Measurements from ENCODE around the gene ZMAT2. TPM values are rescaled to one million over a fixed set of nuclear protein-coding genes. Genes with fewer than 3 reads are reported as not detected.
A peak's percentile ranks its signal among the peaks of the same experiment; 100 is the strongest.
"Not testable (repeated sequence)": the region's sequence is repeated elsewhere in the genome, so short reads cannot be mapped to it uniquely, and the experiment has no call there.

ZMAT2 gene
- total RNA-seq, 1 donor from 2014 or later, result 36.4 TPM

DNA sequence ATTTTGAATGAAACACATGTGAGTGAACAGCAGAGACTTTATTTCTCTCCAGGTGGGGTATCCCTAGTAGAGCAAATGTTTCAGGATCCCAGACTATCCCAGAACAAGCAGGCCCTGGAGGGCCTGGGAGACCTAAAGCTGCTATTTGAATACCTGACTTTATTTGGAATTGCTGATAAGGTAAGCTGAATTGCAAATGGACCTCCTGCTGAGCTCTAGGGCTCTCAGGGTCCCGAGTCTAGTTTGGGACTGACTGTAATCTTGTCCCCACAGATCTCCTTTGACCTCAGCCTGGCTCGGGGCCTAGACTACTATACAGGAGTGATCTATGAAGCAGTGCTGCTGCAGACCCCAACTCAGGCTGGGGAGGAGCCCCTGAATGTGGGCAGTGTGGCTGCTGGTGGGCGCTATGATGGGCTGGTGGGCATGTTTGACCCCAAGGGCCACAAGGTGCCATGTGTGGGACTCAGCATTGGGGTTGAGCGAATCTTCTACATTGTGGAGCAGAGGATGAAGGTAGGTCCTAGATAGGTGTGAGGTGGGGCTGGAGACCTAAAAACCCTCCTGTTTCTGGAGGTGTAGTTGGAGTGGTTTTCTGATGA lies 3.3 kb upstream of the ZMAT2 start:
- intact Hi-C loops (cut with DNase I), result no loop called here

DNA sequence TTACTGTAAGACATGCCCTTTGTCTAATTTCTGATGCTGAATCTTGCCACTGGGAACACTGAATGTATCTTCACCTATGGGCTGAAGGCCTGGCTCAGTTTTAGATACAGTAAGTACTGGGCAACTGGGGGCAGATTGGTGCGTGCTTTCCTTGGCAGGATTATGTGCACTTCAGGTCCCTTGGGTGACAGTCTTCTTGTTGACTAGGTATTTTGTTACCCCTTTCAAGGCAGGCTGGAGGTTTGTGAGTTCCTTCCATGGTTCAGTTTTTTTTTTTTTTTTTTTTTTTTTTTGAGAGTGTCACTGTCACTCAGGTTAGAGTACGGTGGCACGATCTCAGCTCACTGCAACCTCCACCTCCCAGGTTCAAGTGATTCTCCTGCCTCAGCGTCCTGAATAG lies 7.6 kb downstream of the ZMAT2 start:
- no peak for DNase-seq (ENCODE audit: low spot score)
- intact Hi-C loops (cut with DNase I), result no loop called here

More for the DNA sequence above, 3.3 kb upstream of the ZMAT2 start:
- DNase-seq (ENCODE audit: low spot score), result no peak

DNA sequence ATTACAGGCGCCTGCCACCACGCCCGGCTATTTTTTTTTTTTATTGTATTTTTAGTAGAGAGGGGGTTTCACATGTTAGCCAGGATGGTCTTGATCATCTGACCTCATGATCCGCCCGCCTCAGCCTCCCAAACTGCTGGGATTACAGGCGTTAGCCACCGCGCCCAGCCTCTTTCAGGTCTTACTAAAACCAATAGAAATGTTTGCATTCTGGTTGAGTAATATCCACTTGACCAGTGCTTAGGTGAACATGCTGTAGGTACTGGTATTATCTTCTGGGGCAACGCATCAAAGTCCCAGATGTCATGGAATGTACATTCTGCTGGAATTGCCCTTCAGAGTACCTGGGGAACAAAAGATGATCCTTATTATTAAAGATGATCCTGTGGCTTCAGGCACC lies 8.5 kb downstream of the ZMAT2 start:
- DNase-seq (ENCODE audit: low spot score); intact Hi-C loops (cut with DNase I): not testable (repeated sequence)

DNA sequence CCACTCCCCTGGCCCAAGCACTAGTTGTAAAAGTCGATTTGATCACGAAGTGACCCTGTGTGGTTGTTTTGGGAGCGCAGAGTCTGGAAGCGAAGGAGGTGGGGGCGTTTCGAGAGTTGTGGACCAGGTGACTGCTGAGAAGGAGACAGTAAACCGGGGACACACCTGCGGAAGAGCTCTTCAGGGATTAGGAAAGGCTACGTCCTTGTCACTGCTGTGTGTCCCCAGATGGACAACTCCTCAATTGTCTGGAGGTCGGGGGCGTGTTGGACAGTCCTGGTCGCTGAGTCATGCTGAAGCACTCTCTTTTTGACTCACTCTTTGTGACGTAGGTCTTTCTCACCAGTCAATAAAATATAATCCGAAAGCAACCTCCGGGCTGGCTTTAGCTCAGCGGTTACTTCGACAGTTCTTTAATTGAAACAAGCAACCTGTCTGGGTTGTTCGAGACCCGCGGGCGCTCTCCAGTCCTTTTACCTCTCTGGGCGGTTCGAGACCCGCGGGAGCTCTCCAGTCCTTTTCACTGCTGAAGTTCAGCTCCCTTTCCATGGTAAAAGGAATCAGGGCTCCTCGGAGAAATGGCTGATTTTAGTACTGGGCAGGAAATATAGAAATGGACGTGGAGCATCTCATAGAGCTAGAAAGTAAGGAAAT lies 10.8 kb downstream of the ZMAT2 start:
- intact Hi-C loops (cut with DNase I), result loop anchor here (5.0 kb wide), 1 partner anchor 339 kb away; no protein-coding TSS in a partner anchor

DNA sequence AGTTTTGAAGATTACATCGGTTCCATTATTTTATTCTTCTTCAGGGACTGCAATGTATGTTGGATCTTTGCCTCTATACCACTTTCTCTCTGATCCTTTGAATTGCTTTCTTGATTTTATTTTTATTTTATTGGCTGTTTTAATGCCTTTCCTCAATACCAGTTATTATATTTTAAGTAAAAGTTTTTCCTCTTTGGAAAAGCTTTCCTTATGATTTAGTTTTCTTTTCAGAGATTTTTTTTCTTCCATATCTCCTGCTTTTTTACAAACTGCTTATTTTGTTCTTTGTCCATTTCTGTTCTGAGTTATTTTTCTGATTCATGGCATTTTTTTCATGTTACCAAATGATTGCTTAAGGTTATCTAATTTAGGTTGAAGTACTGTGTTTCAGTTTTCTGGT lies 11.5 kb downstream of the ZMAT2 start:
- no peak for DNase-seq (ENCODE audit: low spot score)
- intact Hi-C loops (cut with DNase I), result loop anchor here (5.0 kb wide), 1 partner anchor 339 kb away; no protein-coding TSS in a partner anchor

More for the DNA sequence above, 10.8 kb downstream of the ZMAT2 start:
- DNase-seq (ENCODE audit: low spot score), result peak; percentile 90

DNA sequence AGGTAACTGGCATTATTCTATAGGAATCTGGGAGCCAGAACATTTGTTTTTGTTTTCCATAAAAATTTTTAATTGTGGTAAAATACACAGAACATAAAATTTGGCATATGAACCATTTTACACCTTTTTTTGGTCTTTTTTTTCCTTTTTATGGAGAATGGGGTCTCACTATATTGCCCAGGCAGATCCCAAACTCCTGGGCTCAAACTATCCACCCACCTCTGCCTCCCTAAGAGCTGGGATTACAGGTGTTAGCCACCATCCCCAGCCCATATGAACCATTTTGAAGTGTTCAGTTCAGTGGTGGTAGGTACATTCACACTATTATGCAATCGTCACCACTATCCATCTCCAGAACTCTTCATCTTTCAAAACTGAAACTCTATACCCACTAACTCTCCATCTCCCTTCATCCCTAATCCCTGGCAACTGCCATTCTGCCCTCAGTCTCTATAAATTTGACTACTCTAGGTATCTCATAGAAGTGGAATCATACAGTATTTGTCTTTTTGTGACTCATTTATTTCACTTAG lies 13.4 kb downstream of the ZMAT2 start:
- intact Hi-C loops (cut with DNase I), result loop anchor here (5.0 kb wide), 1 partner anchor 341 kb away; no protein-coding TSS in a partner anchor
- DNase-seq (ENCODE audit: low spot score), result no peak

DNA sequence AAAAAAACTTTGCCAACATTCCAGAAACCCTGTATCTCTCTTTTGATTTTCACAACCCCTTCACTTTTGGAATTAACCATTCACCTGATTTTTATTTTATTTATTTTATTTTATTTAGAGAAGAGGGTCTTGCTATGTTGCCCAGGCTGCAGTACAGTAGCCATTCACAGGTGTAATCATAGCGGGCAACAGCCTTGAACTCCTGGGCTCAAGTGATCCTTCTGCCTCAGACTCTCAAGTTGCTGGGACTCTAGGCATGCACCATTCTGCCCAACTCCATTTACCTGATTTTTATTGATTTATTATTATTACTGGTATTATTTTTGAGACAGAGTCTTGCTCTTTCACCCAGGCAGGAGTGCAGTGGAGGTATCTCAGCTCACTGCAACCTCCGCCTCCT lies 16.0 kb downstream of the ZMAT2 start:
- intact Hi-C loops (cut with DNase I); DNase-seq (ENCODE audit: low spot score): not testable (repeated sequence)

DNA sequence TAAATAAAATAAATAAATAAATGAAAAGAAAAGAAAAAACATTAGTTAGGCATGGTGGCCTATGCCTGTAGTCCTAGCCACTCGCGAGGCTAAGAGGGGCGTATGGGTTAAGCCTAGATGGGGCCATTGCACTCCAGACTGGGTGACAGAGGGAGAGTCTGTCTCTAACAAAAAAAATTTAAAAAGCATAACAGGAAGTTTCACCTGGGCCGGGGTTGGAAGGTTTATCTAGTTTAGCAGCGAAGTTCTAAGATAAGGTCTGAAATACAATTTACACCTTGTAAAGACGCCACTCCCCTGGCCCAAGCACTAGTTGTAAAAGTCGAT lies 18.0 kb downstream of the ZMAT2 start:
- intact Hi-C loops (cut with DNase I), result no loop called here
- DNase-seq (ENCODE audit: low spot score), result no peak

DNA sequence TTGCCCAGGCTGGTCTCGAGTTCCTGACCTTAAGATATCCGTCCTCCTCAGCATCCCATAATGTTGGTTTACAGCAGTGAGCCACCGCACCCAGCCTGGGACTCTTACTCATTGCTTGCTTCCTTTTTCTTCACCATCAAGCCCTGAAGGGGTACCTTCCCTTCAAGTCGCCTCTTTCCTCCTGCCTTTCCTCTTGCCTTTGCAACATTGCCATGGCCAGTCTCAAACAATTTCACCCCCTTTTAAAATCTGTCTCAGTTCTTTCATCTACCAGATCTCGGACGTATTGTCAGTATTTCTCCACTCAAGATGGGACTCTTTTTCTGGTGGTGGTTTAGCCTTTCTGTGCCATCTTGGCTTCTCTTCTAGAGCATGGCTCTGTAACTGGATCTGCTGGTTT lies 20.5 kb downstream of the ZMAT2 start:
- intact Hi-C loops (cut with DNase I); DNase-seq (ENCODE audit: low spot score): not testable (repeated sequence)

DNA sequence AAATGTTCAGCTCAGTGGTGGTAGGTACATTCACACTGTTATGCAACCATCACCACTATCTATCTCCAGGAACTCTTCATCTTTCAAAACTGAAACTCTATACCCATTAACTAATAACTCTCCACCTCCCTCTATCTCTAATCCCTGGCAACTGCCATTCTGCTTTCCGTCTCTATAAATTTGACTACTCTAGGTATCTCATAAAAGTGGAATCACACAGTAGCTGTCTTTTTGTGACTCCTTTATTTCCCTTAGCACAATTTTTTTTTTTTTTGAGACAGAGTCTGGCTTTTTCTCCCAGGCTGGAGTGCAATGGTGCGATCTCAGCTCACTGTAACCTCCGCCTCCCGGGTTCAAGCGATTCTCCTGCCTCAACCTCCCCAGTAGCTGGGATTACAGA lies 21.1 kb downstream of the ZMAT2 start:
- DNase-seq (ENCODE audit: low spot score); intact Hi-C loops (cut with DNase I): not testable (repeated sequence)

DNA sequence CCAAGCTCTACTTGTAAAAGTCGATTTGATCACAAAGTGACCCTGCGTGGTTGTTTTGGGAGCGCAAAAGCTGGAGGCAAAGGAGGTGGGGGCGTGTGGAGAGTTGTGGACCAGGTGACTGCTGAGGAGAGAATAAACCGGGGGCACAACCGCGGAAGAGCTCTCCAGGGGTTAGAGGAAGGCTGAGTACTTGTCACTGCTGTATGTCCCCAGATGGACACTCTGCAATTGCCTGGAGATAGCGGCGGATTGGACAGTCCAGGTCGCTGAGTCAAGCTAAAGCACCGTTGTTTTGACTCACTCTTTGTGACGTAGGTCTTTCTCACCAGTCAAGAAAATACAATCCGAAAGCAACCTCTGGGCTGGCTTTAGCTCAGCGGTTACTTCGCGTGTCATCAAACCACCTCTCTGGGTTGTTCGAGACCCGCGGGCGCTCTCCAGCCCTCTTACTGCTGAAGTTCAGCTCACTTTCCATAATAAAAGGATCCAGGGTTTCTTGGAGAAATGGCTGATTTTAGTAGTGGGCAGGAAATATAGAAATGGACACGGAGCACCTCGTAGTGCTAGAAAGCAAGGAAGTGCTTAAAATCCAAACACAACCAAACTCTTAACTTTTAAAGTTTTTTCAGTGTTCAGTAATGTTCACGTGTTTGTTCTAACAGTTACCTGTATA lies 25.7 kb downstream of the ZMAT2 start:
- no peak for DNase-seq (ENCODE audit: low spot score)
- intact Hi-C loops (cut with DNase I), result no loop called here

DNA sequence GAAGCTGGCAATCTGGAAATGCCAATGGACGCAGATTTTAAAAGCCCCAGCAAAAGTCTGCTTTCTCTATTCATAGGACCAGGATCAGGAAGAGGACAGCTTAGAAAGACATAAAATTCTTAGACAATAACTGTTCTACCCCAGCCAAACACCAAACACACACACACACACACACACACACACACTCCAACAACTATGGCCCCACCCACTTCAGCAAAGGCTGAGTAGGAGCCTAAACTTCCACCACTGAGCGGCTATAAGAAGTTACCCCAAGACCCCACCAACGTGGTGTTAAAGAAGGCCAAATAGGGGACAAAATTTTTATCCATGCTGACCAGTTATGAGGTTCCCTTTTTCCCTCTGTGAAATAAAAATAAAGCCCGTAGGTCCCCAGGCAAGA lies 32.9 kb downstream of the ZMAT2 start:
- intact Hi-C loops (cut with DNase I), result no loop called here
- DNase-seq (ENCODE audit: low spot score), result no peak

DNA sequence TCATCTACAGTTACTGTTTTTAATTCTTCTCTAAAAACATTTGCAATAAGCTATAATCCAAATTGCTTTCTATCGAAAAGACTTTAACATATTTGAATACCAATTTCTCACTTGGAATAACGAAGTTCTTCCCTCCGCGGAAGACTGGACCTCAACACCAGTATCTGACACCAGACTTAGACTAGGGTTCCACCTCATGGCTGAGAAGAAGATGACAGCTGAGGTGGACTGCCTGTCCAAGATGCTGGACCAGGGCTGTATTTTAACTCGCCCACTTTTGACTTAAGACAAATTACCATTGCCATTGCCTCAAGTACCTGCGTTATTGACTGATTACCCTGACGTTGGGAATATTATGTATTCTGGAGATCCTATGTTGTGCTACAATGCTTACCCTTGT lies 34.1 kb downstream of the ZMAT2 start:
- intact Hi-C loops (cut with DNase I), result no loop called here
- DNase-seq (ENCODE audit: low spot score), result no peak

DNA sequence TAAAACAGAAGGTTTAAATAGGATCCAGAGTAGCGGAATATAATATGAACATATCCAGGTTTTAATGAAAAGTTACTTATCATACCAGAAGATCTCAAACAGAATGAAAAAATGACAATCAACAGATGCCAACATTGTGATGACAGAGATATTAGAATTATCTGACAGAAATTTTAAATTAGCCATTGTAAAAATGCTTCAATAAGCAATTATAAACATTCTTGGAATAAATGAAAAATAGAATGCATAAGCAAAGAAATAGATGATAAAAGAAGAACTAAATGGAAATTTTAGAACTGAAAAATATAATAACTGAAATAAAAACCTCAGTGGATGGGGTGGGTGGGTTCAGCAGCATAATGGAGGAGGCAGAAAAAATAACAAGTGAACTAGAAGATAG lies 37.2 kb downstream of the ZMAT2 start:
- DNase-seq (ENCODE audit: low spot score), result no peak
- intact Hi-C loops (cut with DNase I), result no loop called here

DNA sequence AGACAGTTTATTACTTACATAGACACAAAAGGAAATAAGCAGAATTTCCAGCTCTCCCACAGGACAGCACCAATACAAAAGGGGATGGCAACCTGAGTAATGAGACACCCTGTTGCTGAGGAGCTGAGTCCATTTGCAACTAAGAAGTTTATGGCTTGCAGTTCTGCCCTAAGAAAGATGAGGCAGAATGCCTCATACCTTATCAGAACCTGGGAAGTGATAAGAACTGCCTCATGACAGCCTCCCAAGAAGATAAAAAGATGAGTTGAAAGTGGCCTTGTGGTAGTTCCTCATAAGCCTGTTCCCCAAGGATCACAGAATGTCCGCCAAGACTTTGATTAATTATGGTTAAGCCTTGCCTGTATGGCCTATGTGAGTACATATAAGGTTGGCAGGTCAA lies 41.7 kb downstream of the ZMAT2 start:
- intact Hi-C loops (cut with DNase I), result no loop called here
- no peak for DNase-seq (ENCODE audit: low spot score)

DNA sequence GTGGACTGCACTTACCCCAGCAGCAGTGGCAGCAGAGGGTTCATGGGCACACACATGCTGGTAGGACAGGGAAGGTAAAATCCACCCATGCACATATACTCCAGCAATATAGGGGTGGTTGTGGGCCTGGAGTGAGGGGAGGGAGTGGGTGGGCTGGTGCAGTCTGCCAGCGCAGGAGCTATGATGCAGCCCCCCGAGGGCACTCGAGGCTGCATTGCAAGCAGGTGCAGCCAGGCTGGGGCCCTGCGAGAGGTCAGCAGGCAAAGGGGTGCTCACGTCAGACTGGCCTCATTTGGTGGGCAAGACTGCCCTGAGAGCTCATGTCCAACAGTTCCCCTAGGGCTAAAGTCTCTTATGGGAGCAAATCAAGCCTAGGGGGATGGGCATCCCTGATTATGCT lies 53.3 kb downstream of the ZMAT2 start:
- DNase-seq (ENCODE audit: low spot score), result no peak
- intact Hi-C loops (cut with DNase I), result no loop called here

Other genes starting within 250 kb of the ZMAT2 start
- gene EIF4EBP3, start 152.8 kb upstream of the ZMAT2 start, total RNA-seq, result 20.6 TPM
- gene SRA1, start 143.0 kb upstream of the ZMAT2 start, total RNA-seq, result 31.8 TPM
- 18.4 TPM for gene APBB3, start 135.8 kb upstream of the ZMAT2 start, total RNA-seq
- gene SLC35A4, start 135.6 kb upstream of the ZMAT2 start, total RNA-seq, result 81.8 TPM
- gene CD14, start 67.3 kb upstream of the ZMAT2 start, total RNA-seq, result 29.6 TPM
- gene TMCO6, start 61.0 kb upstream of the ZMAT2 start, total RNA-seq, result 3.6 TPM
- gene NDUFA2, start 52.8 kb upstream of the ZMAT2 start, total RNA-seq, result 101 TPM
- gene IK, start 52.6 kb upstream of the ZMAT2 start, total RNA-seq, result 81.9 TPM
- gene WDR55, start 35.5 kb upstream of the ZMAT2 start, total RNA-seq, result 12.0 TPM
- gene DND1, start 26.9 kb upstream of the ZMAT2 start, total RNA-seq, result 0.48 TPM
- gene HARS1, start 9.1 kb upstream of the ZMAT2 start, total RNA-seq, result 37.8 TPM
- gene HARS2, start 9.0 kb upstream of the ZMAT2 start, total RNA-seq, result 29.7 TPM
- gene PCDHA1, start 85.7 kb downstream of the ZMAT2 start, total RNA-seq, result 0.08 TPM
- not detected for gene PCDHA2, start 94.4 kb downstream of the ZMAT2 start, total RNA-seq
- 0.11 TPM for gene PCDHA3, start 100.6 kb downstream of the ZMAT2 start, total RNA-seq
- gene PCDHA4, start 106.6 kb downstream of the ZMAT2 start, total RNA-seq, result 0.05 TPM
- 0.11 TPM for gene PCDHA5, start 121.2 kb downstream of the ZMAT2 start, total RNA-seq
- 0.11 TPM for gene PCDHA6, start 127.5 kb downstream of the ZMAT2 start, total RNA-seq
- gene PCDHA7, start 133.8 kb downstream of the ZMAT2 start, total RNA-seq, result not detected
- not detected for gene PCDHA8, start 140.7 kb downstream of the ZMAT2 start, total RNA-seq
- gene PCDHA9, start 147.9 kb downstream of the ZMAT2 start, total RNA-seq, result 0.03 TPM
- 0.30 TPM for gene PCDHA10, start 155.4 kb downstream of the ZMAT2 start, total RNA-seq
- not detected for gene PCDHA11, start 168.5 kb downstream of the ZMAT2 start, total RNA-seq
- 0.05 TPM for gene PCDHA12, start 174.9 kb downstream of the ZMAT2 start, total RNA-seq
- not detected for gene PCDHA13, start 181.7 kb downstream of the ZMAT2 start, total RNA-seq
- 0.19 TPM for gene PCDHAC1, start 225.9 kb downstream of the ZMAT2 start, total RNA-seq